Measurements from ENCODE around the gene UBE2B. TPM values are rescaled to one million over a fixed set of nuclear protein-coding genes. Genes with fewer than 3 reads are reported as not detected.
"Not testable (repeated sequence)": the region's sequence is repeated elsewhere in the genome, so short reads cannot be mapped to it uniquely, and the experiment has no call there.

Gene UBE2B
- total RNA-seq, 1 donor from 2014 or later = 63.0 TPM

- H3K4me1 Mint-ChIP-seq (ENCODE audit: unreplicated experiment) = no peaks in the 10 kb centered on the region
- no peak overlapping the region for H3K4me3 Mint-ChIP-seq (ENCODE audit: unreplicated experiment)
- no peaks in the 10 kb centered on the region for H3K36me3 Mint-ChIP-seq (ENCODE audit: low read depth, unreplicated experiment)
- peaks cover 2% of the 10 kb centered on the region for H3K27me3 Mint-ChIP-seq (ENCODE audit: unreplicated experiment)
- no peak overlapping the region for H3K27ac Mint-ChIP-seq (ENCODE audit: unreplicated experiment)
- no peak for DNase-seq (ENCODE audit: low spot score)
- no peak for TF ChIP-seq CTCF (IDR thresholded peaks at IDR 0.05; ENCODE audit: unreplicated experiment)
- no peaks in the 10 kb centered on the region for H3K9me3 Mint-ChIP-seq (ENCODE audit: unreplicated experiment)
Measured at GRCh38 chr5:134420343-134420742, 49.0 kb downstream of the UBE2B start.

- not testable (repeated sequence) for H3K27ac Mint-ChIP-seq (ENCODE audit: unreplicated experiment); H3K9me3 Mint-ChIP-seq (ENCODE audit: unreplicated experiment); H3K4me1 Mint-ChIP-seq (ENCODE audit: unreplicated experiment); H3K27me3 Mint-ChIP-seq (ENCODE audit: unreplicated experiment); H3K4me3 Mint-ChIP-seq (ENCODE audit: unreplicated experiment); H3K36me3 Mint-ChIP-seq (ENCODE audit: low read depth, unreplicated experiment); DNase-seq (ENCODE audit: low spot score)
Measured at GRCh38 chr5:134421038-134421437, 49.7 kb downstream of the UBE2B start.

GRCh38 chr5:134422791-134423365 is 51.5 kb downstream of the UBE2B start:
- no peak for TF ChIP-seq CTCF (IDR thresholded peaks at IDR 0.05; ENCODE audit: unreplicated experiment)
- Mint-ChIP-seq H3K27ac (ENCODE audit: unreplicated experiment) (no peak overlapping the region), H3K27me3 (ENCODE audit: unreplicated experiment) (peaks cover 4% of the 10 kb centered on the region), H3K4me3 (ENCODE audit: unreplicated experiment) (no peak overlapping the region), H3K36me3 (ENCODE audit: low read depth, unreplicated experiment) (no peaks in the 10 kb centered on the region), H3K9me3 (ENCODE audit: unreplicated experiment) (no peaks in the 10 kb centered on the region), H3K4me1 (ENCODE audit: unreplicated experiment) (no peaks in the 10 kb centered on the region)
- no peak for DNase-seq (ENCODE audit: low spot score)

GRCh38 chr5:134423376-134423775 is 52.0 kb downstream of the UBE2B start:
- no peaks in the 10 kb centered on the region for H3K9me3 Mint-ChIP-seq (ENCODE audit: unreplicated experiment)
- no peak for TF ChIP-seq CTCF (IDR thresholded peaks at IDR 0.05; ENCODE audit: unreplicated experiment)
- H3K27ac Mint-ChIP-seq (ENCODE audit: unreplicated experiment) = no peak overlapping the region
- no peak overlapping the region for H3K4me3 Mint-ChIP-seq (ENCODE audit: unreplicated experiment)
- no peaks in the 10 kb centered on the region for H3K4me1 Mint-ChIP-seq (ENCODE audit: unreplicated experiment)
- no peaks in the 10 kb centered on the region for H3K36me3 Mint-ChIP-seq (ENCODE audit: low read depth, unreplicated experiment)
- no peak for DNase-seq (ENCODE audit: low spot score)
- peaks cover 4% of the 10 kb centered on the region for H3K27me3 Mint-ChIP-seq (ENCODE audit: unreplicated experiment)

- Mint-ChIP-seq H3K4me3 (ENCODE audit: unreplicated experiment) (no peak overlapping the region), H3K27me3 (ENCODE audit: unreplicated experiment) (peaks cover 4% of the 10 kb centered on the region), H3K9me3 (ENCODE audit: unreplicated experiment) (no peaks in the 10 kb centered on the region), H3K4me1 (ENCODE audit: unreplicated experiment) (no peaks in the 10 kb centered on the region), H3K27ac (ENCODE audit: unreplicated experiment) (no peak overlapping the region), H3K36me3 (ENCODE audit: low read depth, unreplicated experiment) (no peaks in the 10 kb centered on the region)
- no peak for TF ChIP-seq CTCF (IDR thresholded peaks at IDR 0.05; ENCODE audit: unreplicated experiment)
- no peak for DNase-seq (ENCODE audit: low spot score)
Measured at GRCh38 chr5:134426361-134426760, 55.0 kb downstream of the UBE2B start.

Measured in endothelial cell (in vitro differentiated cells).